SU-DHL-6 (cell line): ENCODE data around the gene EFNA4.

Experiments
- H2AFZ ChIP-seq: fragments of 200-600 bp; sonication (generic); 2 replicates; pipeline ENCODE4 v1.6.1; 2014; ENCODE audit warnings: low read depth, mild to moderate bottlenecking, moderate library complexity, mixed read lengths, antibody characterized with exemption, low read length; ENCODE audit not compliant: severe bottlenecking
- H3F3A ChIP-seq: fragments of 200-600 bp; shearing (Covaris generic); 2 replicates; pipeline ENCODE4 v1.6.0; 2016; ENCODE audit warnings: antibody characterized with exemption, mild to moderate bottlenecking; ENCODE audit not compliant: insufficient read depth
- H3K27ac ChIP-seq: fragments of 200-600 bp; sonication (generic); 2 replicates; pipeline ENCODE4 v1.5.1; 2016; ENCODE audit warnings: low read depth, mild to moderate bottlenecking, low read length, moderate library complexity, mixed read lengths
- H3K27me3 ChIP-seq: fragments of 200-600 bp; sonication (generic), shearing (Covaris generic); 2 replicates; pipeline ENCODE4 v1.6.0; 2014; ENCODE audit warnings: mild to moderate bottlenecking, low read length
- H3K36me3 ChIP-seq: fragments of 200-600 bp; sonication (generic); 2 replicates; pipeline ENCODE4 v1.6.1; 2014; ENCODE audit warnings: mild to moderate bottlenecking, low read length, mixed read lengths
- H3K4me2 ChIP-seq: fragments of 300-600, 200-600 bp; shearing (Covaris generic), sonication (generic); 2 replicates; pipeline ENCODE4 v1.6.0; 2014; ENCODE audit warnings: low read length, low read depth, mild to moderate bottlenecking; ENCODE audit not compliant: poor library complexity, severe bottlenecking
- H3K4me3 ChIP-seq: fragments of 200-600 bp; sonication (generic); 2 replicates; pipeline ENCODE4 v1.5.1; 2014; ENCODE audit warnings: antibody characterized with exemption, low read length, mild to moderate bottlenecking, mixed read lengths; ENCODE audit not compliant: insufficient read depth, poor library complexity, severe bottlenecking
- H3K79me2 ChIP-seq: fragments of 200-600 bp; sonication (generic); 2 replicates; pipeline ENCODE4 v1.6.1; 2014; ENCODE audit warnings: mild to moderate bottlenecking, low read length, moderate library complexity; ENCODE audit not compliant: insufficient read depth
- H3K9ac ChIP-seq: fragments of 200-600 bp; sonication (generic); 2 replicates; pipeline ENCODE4 v1.7.0; 2014; ENCODE audit warnings: mild to moderate bottlenecking, low read length
- H3K9me2 ChIP-seq: fragments of 200-600 bp; sonication (generic); replicated peaks from 2 replicates; pipeline ENCODE4 v1.6.1; 2014; ENCODE audit warnings: low read length; ENCODE audit not compliant: insufficient read depth
- H3K9me3 ChIP-seq: fragments of 200-600 bp; sonication (generic); 2 replicates; pipeline ENCODE4 v1.6.1; 2014; ENCODE audit warnings: low read length, mixed read lengths; ENCODE audit not compliant: insufficient read depth
- H4K20me1 ChIP-seq: fragments of 200-600 bp; sonication (generic); 2 replicates; pipeline ENCODE4 v1.6.1; 2014; ENCODE audit warnings: low read depth, mild to moderate bottlenecking, antibody characterized with exemption, low read length, moderate library complexity, mixed read lengths
- EZH2phosphoT487 ChIP-seq: fragments of 200-600 bp; sonication (generic), shearing (Covaris generic); conservative IDR thresholded peaks from 2 replicates; pipeline ENCODE4 v1.6.1; 2018; ENCODE audit warnings: mild to moderate bottlenecking, antibody characterized with exemption, low read length, moderate library complexity, mixed read lengths
- TF ChIP-seq, protein P1 (sequence below): fragments of 200-600 bp; sonication (generic); IDR thresholded peaks from one replicate; pipeline ENCODE4 v1.5.1; 2017; ENCODE audit warnings: antibody characterized with exemption, mild to moderate bottlenecking, low read length, moderate library complexity; ENCODE audit not compliant: insufficient read depth, poor library complexity, severe bottlenecking

Gene EFNA4

DNA sequence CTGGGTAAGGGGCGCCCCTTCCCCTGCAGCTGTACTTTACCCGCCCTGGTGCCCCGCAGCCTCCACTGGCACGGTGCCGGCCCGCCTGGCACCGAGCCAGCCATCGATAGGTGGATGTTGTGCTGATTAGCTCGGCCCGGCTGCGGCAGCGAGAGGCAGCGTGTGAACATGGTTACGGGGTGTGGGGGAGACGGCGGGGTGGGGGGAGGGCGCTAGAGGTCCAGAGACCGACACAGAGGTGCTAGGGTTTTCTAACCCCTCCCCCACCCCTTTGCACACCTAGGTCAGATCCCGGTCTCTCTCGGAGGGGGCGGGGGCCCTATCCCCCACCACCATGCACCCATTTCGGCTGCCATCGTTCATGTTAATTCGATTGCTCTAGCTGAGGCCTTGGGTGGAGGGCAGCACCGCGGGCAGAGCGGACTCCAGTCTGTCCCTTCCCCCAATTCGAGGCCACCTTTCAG lies 6.7 kb downstream of the EFNA4 start:
- H2AFZ ChIP-seq = no peak overlapping the region
- no peaks in the 10 kb centered on the region for H3K27me3 ChIP-seq
- TF ChIP-seq, protein P1, sequence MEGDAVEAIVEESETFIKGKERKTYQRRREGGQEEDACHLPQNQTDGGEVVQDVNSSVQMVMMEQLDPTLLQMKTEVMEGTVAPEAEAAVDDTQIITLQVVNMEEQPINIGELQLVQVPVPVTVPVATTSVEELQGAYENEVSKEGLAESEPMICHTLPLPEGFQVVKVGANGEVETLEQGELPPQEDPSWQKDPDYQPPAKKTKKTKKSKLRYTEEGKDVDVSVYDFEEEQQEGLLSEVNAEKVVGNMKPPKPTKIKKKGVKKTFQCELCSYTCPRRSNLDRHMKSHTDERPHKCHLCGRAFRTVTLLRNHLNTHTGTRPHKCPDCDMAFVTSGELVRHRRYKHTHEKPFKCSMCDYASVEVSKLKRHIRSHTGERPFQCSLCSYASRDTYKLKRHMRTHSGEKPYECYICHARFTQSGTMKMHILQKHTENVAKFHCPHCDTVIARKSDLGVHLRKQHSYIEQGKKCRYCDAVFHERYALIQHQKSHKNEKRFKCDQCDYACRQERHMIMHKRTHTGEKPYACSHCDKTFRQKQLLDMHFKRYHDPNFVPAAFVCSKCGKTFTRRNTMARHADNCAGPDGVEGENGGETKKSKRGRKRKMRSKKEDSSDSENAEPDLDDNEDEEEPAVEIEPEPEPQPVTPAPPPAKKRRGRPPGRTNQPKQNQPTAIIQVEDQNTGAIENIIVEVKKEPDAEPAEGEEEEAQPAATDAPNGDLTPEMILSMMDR = no peak
- TF ChIP-seq EZH2phosphoT487 = no peak
- H4K20me1 ChIP-seq = no peaks in the 10 kb centered on the region
- H3K9me2 ChIP-seq = no peaks in the 10 kb centered on the region
- H3F3A ChIP-seq = peaks cover 8% of the 10 kb centered on the region; the same call in 1 of the 2 replicates
- no peak overlapping the region for H3K4me3 ChIP-seq
- H3K4me2 ChIP-seq = no peak overlapping the region
- H3K9me3 ChIP-seq = no peaks in the 10 kb centered on the region
- no peaks in the 10 kb centered on the region for H3K79me2 ChIP-seq
- no peaks in the 10 kb centered on the region for H3K36me3 ChIP-seq
- no peak overlapping the region for H3K9ac ChIP-seq
- H3K27ac ChIP-seq = no peak overlapping the region

DNA sequence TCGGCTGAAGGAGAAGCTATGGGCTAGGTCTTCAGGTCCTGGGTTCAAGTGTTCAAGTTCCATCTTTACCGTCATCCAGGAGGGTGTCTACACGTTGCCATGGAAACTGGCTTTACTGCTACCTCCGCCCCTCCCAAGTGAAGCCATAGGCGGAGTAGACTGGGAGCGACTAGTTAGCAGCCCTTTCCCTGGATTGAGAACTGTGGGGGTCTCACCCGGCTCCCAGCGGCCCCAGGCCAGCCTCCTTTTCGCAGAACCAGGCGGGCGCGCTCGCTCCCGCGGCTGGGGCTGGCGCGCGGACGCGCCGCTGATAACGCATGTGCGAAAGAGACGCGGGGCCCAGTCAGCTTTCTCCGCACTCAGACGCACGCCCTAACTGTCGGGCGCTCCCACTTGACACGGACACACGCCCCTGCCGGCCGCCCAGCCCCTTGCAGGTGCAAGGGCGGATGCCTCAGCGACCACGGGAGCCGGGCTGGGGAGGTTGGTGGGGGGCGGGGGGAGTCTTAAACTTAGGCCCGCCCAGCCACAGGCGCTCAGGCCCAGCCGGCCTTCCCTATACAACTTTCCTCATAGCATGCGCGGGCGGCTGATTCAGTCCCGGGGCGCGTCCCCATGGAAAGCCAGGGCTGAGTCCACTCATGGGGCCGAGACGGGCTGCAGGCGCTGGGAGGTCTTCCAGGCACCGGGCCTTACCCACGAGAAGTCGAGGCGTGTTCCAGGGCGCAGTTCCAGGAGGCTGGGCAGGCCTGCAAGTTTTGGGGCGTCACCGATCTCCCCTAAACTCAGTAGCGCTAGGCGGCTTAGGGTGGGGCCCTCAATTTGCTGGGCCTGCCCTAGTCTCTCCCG lies 7.4 kb downstream of the EFNA4 start:
- Histone ChIP-seq H4K20me1 (no peaks in the 10 kb centered on the region), H3K4me3 (no peak overlapping the region), H3K36me3 (no peaks in the 10 kb centered on the region), H3K79me2 (no peaks in the 10 kb centered on the region), H3F3A (peaks cover 8% of the 10 kb centered on the region; the same call in 1 of the 2 replicates), H3K27ac (no peak overlapping the region), H3K9ac (no peak overlapping the region), H3K27me3 (no peaks in the 10 kb centered on the region), H3K9me3 (no peaks in the 10 kb centered on the region), H2AFZ (no peak overlapping the region), H3K9me2 (no peaks in the 10 kb centered on the region), H3K4me2 (peak overlapping the region; percentile 6)
- TF ChIP-seq, protein P1 = peak; percentile 11
- TF ChIP-seq EZH2phosphoT487 = no peak

DNA sequence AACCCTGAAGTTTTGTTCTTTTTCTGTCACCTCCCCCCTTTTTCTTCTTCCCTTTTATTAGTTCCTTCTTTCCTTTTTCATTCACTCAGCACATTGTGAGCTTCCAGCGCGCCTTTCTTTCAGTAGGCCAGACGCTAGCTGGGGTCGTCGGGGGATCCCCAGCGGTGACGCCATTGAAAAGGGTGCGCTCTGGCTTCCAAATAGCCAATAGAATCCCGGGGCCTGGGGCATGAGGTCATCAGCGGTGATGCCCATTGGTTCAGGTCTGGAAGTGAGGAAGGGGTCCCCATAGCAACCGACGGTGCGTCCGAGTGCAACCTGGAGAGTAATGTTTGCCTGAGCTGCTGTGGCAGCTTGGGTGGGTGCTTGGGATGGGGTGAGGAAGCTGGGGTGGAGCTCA lies 8.2 kb downstream of the EFNA4 start:
- Histone ChIP-seq H3K9me2 (no peaks in the 10 kb centered on the region), H3K9ac (no peak overlapping the region), H3F3A (peaks cover 8% of the 10 kb centered on the region; the same call in 1 of the 2 replicates), H3K79me2 (no peaks in the 10 kb centered on the region), H3K36me3 (no peaks in the 10 kb centered on the region), H3K9me3 (no peaks in the 10 kb centered on the region), H3K4me2 (no peak overlapping the region), H3K27me3 (no peaks in the 10 kb centered on the region), H3K4me3 (no peak overlapping the region), H2AFZ (no peak overlapping the region), H4K20me1 (no peaks in the 10 kb centered on the region), H3K27ac (no peak overlapping the region)
- TF ChIP-seq, protein P1 = no peak
- TF ChIP-seq EZH2phosphoT487 = no peak
